CD14-positive monocyte (primary cell): ENCODE results near the gene SGK1. TPM values are rescaled to one million over a fixed set of nuclear protein-coding genes. Genes with fewer than 3 reads are reported as not detected.
A peak's percentile ranks its signal among the peaks of the same experiment; 100 is the strongest.

Experiments used
- DNase-seq, 3 donors: peaks; one replicate each; pipeline ENCODE4 v3.0.0-alpha.2; 2011 to 2022
- H2AFZ ChIP-seq: 2 replicates; pipeline ENCODE4 v1.6.0; 2012; ENCODE audit warnings: mild to moderate bottlenecking, low read depth, low read length, inconsistent platforms; ENCODE audit not compliant: insufficient read depth, poor library complexity, severe bottlenecking
- H3K27ac ChIP-seq, 2 donors: 1 replicate in 1 of 2; 2 replicates in 1 of 2; pipeline ENCODE4 v1.5.1; 2012 to 2013; ENCODE audit warnings: low read length in 2 of 2, control low read depth in 1 of 2, inconsistent platforms in 1 of 2, low read depth in 1 of 2, mild to moderate bottlenecking in 1 of 2
- H3K27me3 ChIP-seq, 2 donors: one replicate each; pipeline versions ENCODE4 v1.6.0 to v1.6.1; 2011 to 2013; ENCODE audit warnings: low read length in 2 of 2; ENCODE audit not compliant: control insufficient read depth in 2 of 2, insufficient read depth in 2 of 2
- H3K36me3 ChIP-seq, 2 donors: replicated peaks in 1 of 2; 1 replicate in 1 of 2; 2 replicates in 1 of 2; pipeline versions ENCODE4 v1.5.1 to v1.6.1; 2012 to 2013; ENCODE audit warnings: low read length in 2 of 2, control low read depth in 1 of 2, inconsistent platforms in 1 of 2, mild to moderate bottlenecking in 1 of 2; ENCODE audit not compliant: insufficient read depth in 2 of 2, control insufficient read depth in 1 of 2
- H3K4me1 ChIP-seq, 2 donors: 1 replicate in 1 of 2; 2 replicates in 1 of 2; pipeline versions ENCODE4 v1.5.1 to v1.6.1; 2012 to 2013; ENCODE audit warnings: low read length in 2 of 2, control low read depth in 1 of 2, inconsistent platforms in 1 of 2, mild to moderate bottlenecking in 1 of 2, moderate library complexity in 1 of 2; ENCODE audit not compliant: insufficient read depth in 2 of 2, control insufficient read depth in 1 of 2
- H3K4me2 ChIP-seq: replicated peaks from 2 replicates; pipeline ENCODE3; 2012; ENCODE audit warnings: low read length, moderate library complexity, mild to moderate bottlenecking; ENCODE audit not compliant: poor library complexity, severe bottlenecking; ENCODE audit errors: extremely low read depth
- H3K4me3 ChIP-seq, 3 experiments: fragments of 200-600 bp in 1 of 3; sonication (generic) in 1 of 3; replicated peaks in 1 of 3; 1 replicate in 2 of 3; 2 replicates in 1 of 3; pipeline ENCODE4 v1.5.1; 2011 to 2013; ENCODE audit warnings: low read length in 3 of 3, mild to moderate bottlenecking in 3 of 3, control low read depth in 2 of 3, low read depth in 2 of 3, inconsistent platforms in 1 of 3, moderate library complexity in 1 of 3
- H3K79me2 ChIP-seq: 2 replicates; pipeline ENCODE4 v1.6.0; 2012; ENCODE audit warnings: mild to moderate bottlenecking, control low read depth, inconsistent platforms, low read length, moderate library complexity; ENCODE audit not compliant: insufficient read depth
- H3K9ac ChIP-seq: 2 replicates; pipeline ENCODE4 v1.6.0; 2017; ENCODE audit warnings: low read length, mild to moderate bottlenecking; ENCODE audit not compliant: insufficient read depth, poor library complexity, severe bottlenecking
- H3K9me3 ChIP-seq, 2 donors: replicated peaks in 1 of 2; 1 replicate in 1 of 2; 2 replicates in 1 of 2; pipeline versions ENCODE4 v1.5.1 to v1.6.1; 2012 to 2013; ENCODE audit warnings: low read length in 2 of 2, control low read depth in 1 of 2; ENCODE audit not compliant: control insufficient read depth in 1 of 2, insufficient read depth in 1 of 2
- H4K20me1 ChIP-seq: 2 replicates; pipeline ENCODE4 v1.6.0; 2012; ENCODE audit warnings: mild to moderate bottlenecking, low read length, control low read depth, moderate library complexity; ENCODE audit not compliant: insufficient read depth
- H3K27ac Mint-ChIP-seq, 7 donors: one replicate each; pipeline ENCODE4 v1.8.0; 2020; ENCODE audit warnings: mild to moderate bottlenecking in 7 of 7, mixed read lengths in 7 of 7, moderate library complexity in 6 of 7, inconsistent platforms in 2 of 7
- H3K27me3 Mint-ChIP-seq, 3 donors: one replicate each; pipeline ENCODE4 v1.8.0; 2021 to 2022; ENCODE audit warnings: low read depth in 3 of 3, mild to moderate bottlenecking in 3 of 3, mixed read lengths in 3 of 3, moderate library complexity in 3 of 3, inconsistent platforms in 1 of 3
- H3K36me3 Mint-ChIP-seq, 2 donors: one replicate each; pipeline ENCODE4 v1.8.0; 2020; ENCODE audit warnings: mixed read lengths in 2 of 2, inconsistent platforms in 1 of 2, mild to moderate bottlenecking in 1 of 2
- H3K4me1 Mint-ChIP-seq: one replicate; pipeline ENCODE4 v1.8.0; 2020; ENCODE audit warnings: mild to moderate bottlenecking, mixed read lengths
- H3K4me3 Mint-ChIP-seq, 2 donors: one replicate each; pipeline ENCODE4 v1.8.0; 2020; ENCODE audit warnings: mild to moderate bottlenecking in 2 of 2, mixed read lengths in 2 of 2, moderate library complexity in 1 of 2
- H3K9me3 Mint-ChIP-seq, 7 donors: one replicate each; pipeline ENCODE4 v1.8.0; 2020 to 2022; ENCODE audit warnings: mixed read lengths in 7 of 7, mild to moderate bottlenecking in 6 of 7, moderate library complexity in 6 of 7, inconsistent platforms in 2 of 7
- CTCF ChIP-seq: fragments of 200-600 bp; IDR thresholded peaks from one replicate; pipeline ENCODE4 v1.8.0; 2022; ENCODE audit warnings: antibody characterized with exemption, mild to moderate bottlenecking
- WGBS: methylation state at CpG from one replicate; pipeline ENCODE4 v1.1.5; 2013; ENCODE audit warnings: missing lambda C conversion rate; ENCODE audit not compliant: insufficient coverage; 5-methylcytosine and 5-hydroxymethylcytosine counted together
- intact Hi-C, 2 donors: fragments of 100-400 bp; cut with micrococcal nuclease; formaldehyde crosslinking; loops; one replicate each; pipeline versions ENCODE4 v1.15.0 to v1.15.1; 2023
- polyA plus RNA-seq, 3 donors: library from polyadenylated mRNA; depleted of rRNA in 1 of 3; unstranded in 2 of 3; stranded (reverse) in 1 of 3; fragments of 300-500 nt in 2 of 3; fragments of >200 nt in 1 of 3; fragmentation: Illumina TruSeq in 2 of 3; gene quantifications; 1 replicate in 2 of 3; 2 replicates in 1 of 3; pipeline ENCODE4 v1.2.3, GENCODE V29; 2012 to 2021

The SGK1 gene
- polyA plus RNA-seq, 3 donors: 373 to 419 (median 407) TPM

- DNase-seq: no peak
- Mint-ChIP-seq H3K4me1 (peaks cover 4% of the 10 kb centered on the region), H3K4me3 (no peak overlapping the region), H3K9me3 (no peaks in the 10 kb centered on the region), H3K36me3 (no peaks in the 10 kb centered on the region), H3K27me3 (peaks cover 0 to 5% (median 2%) of the 10 kb centered on the region in 3 donors), H3K27ac (no peak overlapping the region)
- intact Hi-C loops: no loop called here
- no CpG with 5 or more reads among the region's 2 CpGs for whole genome bisulfite sequencing
- H3K27ac ChIP-seq: no peak overlapping the region
- no peaks in the 10 kb centered on the region for H3K9me3 ChIP-seq
- no peaks in the 10 kb centered on the region for H3K4me1 ChIP-seq
- no peak overlapping the region for H3K4me3 ChIP-seq
- TF ChIP-seq CTCF: no peak
- no peak overlapping the region for H3K9ac ChIP-seq
- no peaks in the 10 kb centered on the region for H3K36me3 ChIP-seq
- no peaks in the 10 kb centered on the region for H3K79me2 ChIP-seq
- H3K4me2 ChIP-seq: no peak overlapping the region
- no peaks in the 10 kb centered on the region for H3K27me3 ChIP-seq
- H4K20me1 ChIP-seq: no peaks in the 10 kb centered on the region
- no peak overlapping the region for H2AFZ ChIP-seq
These were observed 51.1 kb downstream of the SGK1 start for GRCh38 chr6:134266776-134267175.

- Histone ChIP-seq H2AFZ (no peak overlapping the region), H3K4me2 (no peak overlapping the region), H3K4me1 (no peaks in the 10 kb centered on the region), H3K79me2 (no peaks in the 10 kb centered on the region), H3K27me3 (no peaks in the 10 kb centered on the region), H3K9ac (no peak overlapping the region), H3K27ac (no peak overlapping the region), H3K9me3 (no peaks in the 10 kb centered on the region), H3K4me3 (no peak overlapping the region), H3K36me3 (no peaks in the 10 kb centered on the region), H4K20me1 (no peaks in the 10 kb centered on the region)
- Mint-ChIP-seq H3K4me1 (no peaks in the 10 kb centered on the region), H3K27ac (no peak overlapping the region), H3K36me3 (no peaks in the 10 kb centered on the region), H3K4me3 (no peak overlapping the region), H3K27me3 (peaks cover 0 to 2% (median 2%) of the 10 kb centered on the region in 3 donors), H3K9me3 (no peaks in the 10 kb centered on the region)
- DNase-seq: peak in 1 of 3 donors; percentile 15
- TF ChIP-seq CTCF: no peak
- 94% methylated on average over 3 of the region's 5 CpGs for WGBS
- intact Hi-C loops: no loop called here
These were observed 56.1 kb downstream of the SGK1 start for GRCh38 chr6:134261766-134262165.
